DOHH2 (cell line): ENCODE results near the gene DTX4.

ENCODE experiments used
- CTCF ChIP-seq: fragments of 200-600 bp; sonication (generic); IDR thresholded peaks from one replicate; pipeline ENCODE4 v1.5.1; 2014; ENCODE audit warnings: antibody characterized with exemption, mild to moderate bottlenecking, low read depth, low read length; ENCODE audit not compliant: poor library complexity, severe bottlenecking
- EZH2phosphoT487 ChIP-seq: fragments of 200-600 bp; sonication (generic); IDR thresholded peaks from 2 replicates; pipeline ENCODE4 v1.6.1; 2017; ENCODE audit warnings: borderline replicate concordance, mild to moderate bottlenecking, antibody characterized with exemption, low read length, moderate library complexity, mixed read lengths

- TF ChIP-seq CTCF (no peak), EZH2phosphoT487 (no peak)
These were observed 12.9 kb downstream of the DTX4 start for GRCh38 chr11:59184691-59185339.
